HG02885 (cell line): Measurements from ENCODE around the gene STXBP4.

ENCODE experiments used
- ATAC-seq: cut with Tn5 transposase; IDR thresholded peaks from one replicate; pipeline ENCODE4 v1.9.1; 2021; ENCODE audit warnings: mild to moderate bottlenecking; ENCODE audit not compliant: unreplicated experiment, poor library complexity

STXBP4 gene

DNA sequence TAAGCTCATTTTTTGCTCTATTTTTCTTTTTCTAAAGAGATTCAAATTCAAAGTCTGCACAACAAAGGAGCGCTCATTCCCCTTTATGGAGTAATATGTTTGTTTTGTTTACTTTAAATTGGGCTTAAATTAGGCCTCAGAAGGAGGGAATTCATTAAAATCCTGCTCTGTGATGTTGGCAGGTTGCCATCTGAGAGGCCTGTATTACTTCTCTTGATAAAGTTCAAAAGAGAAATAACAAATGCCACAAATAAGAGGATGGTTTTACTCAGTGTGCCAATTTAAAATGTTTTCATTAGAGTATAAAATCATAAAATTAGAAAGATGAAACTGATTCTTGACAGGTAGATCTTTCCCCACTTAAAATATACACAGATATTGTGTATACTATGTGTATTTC is 241.7 kb downstream of the STXBP4 start:
- no peak for ATAC-seq

DNA sequence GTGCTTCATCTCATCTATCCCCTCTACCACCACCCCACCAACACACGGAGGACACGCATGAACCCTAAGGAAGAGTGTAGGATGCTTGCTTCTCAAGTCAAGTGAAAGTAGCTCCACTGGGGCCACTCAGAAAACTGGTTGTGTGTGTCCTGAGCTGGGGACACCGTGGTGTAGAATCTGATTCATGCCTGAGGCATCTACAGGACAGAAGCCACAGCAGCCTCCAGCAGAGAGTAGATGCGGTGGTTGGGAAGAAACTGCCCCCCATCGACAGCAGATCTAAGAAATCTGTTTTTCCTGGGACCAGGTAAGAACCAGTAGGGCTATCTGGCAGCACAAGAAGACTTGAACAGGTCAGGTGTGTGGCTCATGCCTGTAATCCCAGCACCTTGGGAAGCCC is 244.3 kb downstream of the STXBP4 start:
- no peak for ATAC-seq

DNA sequence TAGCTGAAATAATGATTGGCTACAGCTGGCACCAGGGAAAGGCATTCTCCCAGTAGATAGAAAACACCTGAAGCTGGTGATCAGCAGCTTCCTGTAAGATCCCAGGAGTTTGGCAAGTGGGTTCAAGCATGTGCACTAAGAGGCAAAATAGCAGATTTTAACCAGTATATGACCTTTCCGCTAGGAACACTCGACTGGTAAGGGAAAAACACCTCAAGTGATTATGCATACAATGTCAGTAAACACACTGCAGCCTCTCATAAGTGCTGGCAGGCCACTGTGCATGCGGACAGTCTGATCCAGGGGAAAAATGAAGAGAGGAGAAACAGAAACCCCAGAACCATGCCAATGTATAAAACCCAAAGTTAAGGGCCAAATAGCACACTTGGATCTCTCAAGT is 247.1 kb downstream of the STXBP4 start:
- ATAC-seq = no peak

DNA sequence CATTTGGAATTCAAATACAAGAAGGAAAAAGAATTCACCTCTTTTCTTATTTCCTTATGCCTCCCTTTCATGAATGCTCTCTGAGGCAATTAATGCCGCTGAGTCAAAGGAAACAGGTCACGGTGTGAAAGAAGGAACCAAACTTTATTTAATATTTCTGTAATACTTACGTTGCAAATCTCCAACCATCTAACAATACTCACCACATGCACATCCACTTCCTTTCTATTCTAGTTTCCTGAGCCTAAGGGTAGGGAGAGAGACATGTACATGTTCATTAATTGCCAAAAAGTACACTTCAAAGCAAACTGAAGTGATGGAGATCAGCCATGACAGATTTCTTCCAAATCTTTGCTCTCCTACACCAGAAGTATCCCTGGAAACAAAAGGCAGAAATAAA is 248.3 kb downstream of the STXBP4 start:
- ATAC-seq = no peak

DNA sequence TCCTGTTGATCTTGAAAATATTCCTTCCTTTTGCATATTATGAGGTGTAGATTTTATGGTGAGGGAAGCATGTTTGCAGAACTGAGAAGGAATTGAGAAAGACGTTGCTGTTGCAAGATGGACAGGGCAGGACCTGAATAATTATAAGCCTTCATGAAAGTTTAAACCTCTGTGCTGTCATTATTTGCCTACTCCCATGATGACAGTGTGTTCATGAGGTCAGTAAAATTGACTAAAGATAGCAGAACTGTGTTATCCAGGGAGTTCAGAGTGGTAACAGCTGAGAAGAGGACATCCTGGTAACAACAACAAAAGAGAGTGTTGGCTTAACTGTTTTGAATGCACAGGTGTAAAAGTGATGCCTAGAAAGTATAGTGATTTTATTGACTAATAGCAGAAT is 250.9 kb downstream of the STXBP4 start:
- no peak for ATAC-seq

DNA sequence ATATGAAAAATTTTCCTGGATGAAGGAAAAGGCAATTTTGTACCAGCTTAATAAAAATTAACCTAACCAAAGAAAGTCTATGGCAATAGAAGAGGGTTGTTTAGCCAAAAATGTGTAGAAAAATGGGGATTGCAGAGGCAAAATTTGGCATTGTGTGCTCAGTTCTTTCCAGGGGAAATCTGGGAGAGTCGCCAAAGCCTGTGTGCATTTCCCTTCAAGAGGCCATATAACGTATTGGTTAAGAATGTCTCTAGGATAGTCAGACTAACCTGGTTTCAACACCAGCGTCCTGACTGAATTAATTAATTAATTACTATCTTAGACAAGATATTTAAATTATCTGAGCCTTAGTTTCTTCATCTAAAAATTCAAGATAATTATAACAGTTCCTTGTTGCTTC is 251.4 kb downstream of the STXBP4 start:
- no peak for ATAC-seq
